ENCODE results near the gene SDC4. TPM values are rescaled to one million over a fixed set of nuclear protein-coding genes. Genes with fewer than 3 reads are reported as not detected.

SDC4 gene
- polyA plus RNA-seq, 1 of the 3 experiments (the other 2 are of a cell fraction) = 131 TPM

GRCh38 chr20:45307076-45307640 lies 41.1 kb downstream of the SDC4 start:
- no peak for TF ChIP-seq TEAD4 (IDR thresholded peaks at IDR 0.05; ENCODE audit: borderline replicate concordance, insufficient read depth)
- no peak for TF ChIP-seq MEF2A (IDR thresholded peaks at IDR 0.05; ENCODE audit: borderline replicate concordance, low read depth)
- no peak for TF ChIP-seq FOXM1 (IDR thresholded peaks at IDR 0.05; ENCODE audit: low read depth)
- no peak for TF ChIP-seq IRF3 (IDR thresholded peaks at IDR 0.05; ENCODE audit: low read depth, low read length)
- TF ChIP-seq USF2 (IDR thresholded peaks at IDR 0.05; ENCODE audit: borderline replicate concordance, low read depth, low read length) = no peak
- TF ChIP-seq RXRA (IDR thresholded peaks at IDR 0.05; ENCODE audit: borderline replicate concordance, low read depth) = no peak
- TF ChIP-seq GABPA (IDR thresholded peaks at IDR 0.05; ENCODE audit: low read depth) = no peak
- no peak for TF ChIP-seq SIN3A (IDR thresholded peaks at IDR 0.05; ENCODE audit: borderline replicate concordance, low read depth, low read length)
- no peak for TF ChIP-seq CHD2 (IDR thresholded peaks at IDR 0.05; ENCODE audit: low read length, partially characterized antibody)
- no peak for TF ChIP-seq NFIC (IDR thresholded peaks at IDR 0.05; ENCODE audit: borderline replicate concordance)
- TF ChIP-seq FOSL2 (IDR thresholded peaks at IDR 0.05; ENCODE audit: borderline replicate concordance, low read depth) = no peak
- no peak for TF ChIP-seq JUND (IDR thresholded peaks at IDR 0.05)
- no peak for TF ChIP-seq EP300 (IDR thresholded peaks at IDR 0.05; ENCODE audit: borderline replicate concordance in 1 of 2, low read depth in 1 of 2, low read length in 1 of 2)
- Histone ChIP-seq H3K36me3 (replicated peaks in 1 of 2; ENCODE audit: control insufficient read depth in 1 of 2, insufficient read depth in 2 of 2, low read length in 1 of 2) (no peaks in the 10 kb centered on the region), H3F3A (replicated peaks; ENCODE audit: insufficient read depth) (no peaks in the 10 kb centered on the region), H3K79me2 (ENCODE audit: insufficient read depth) (no peaks in the 10 kb centered on the region), H3K27ac (ENCODE audit: low read depth in 2 of 2, low read length in 1 of 2) (no peak overlapping the region), H4K20me1 (ENCODE audit: insufficient read depth) (no peaks in the 10 kb centered on the region), H3K9ac (no peak overlapping the region), H3K9me3 (no peaks in the 10 kb centered on the region), H3K27me3 (ENCODE audit: insufficient read depth) (no peaks in the 10 kb centered on the region; the same call in 1 of the 2 replicates), H3K4me1 (ENCODE audit: control insufficient read depth in 1 of 2, insufficient read depth in 2 of 2, low read depth in 1 of 2, low read length in 1 of 2) (peaks cover 0 to 2% of the 10 kb centered on the region in 2 experiments; a peak in 2 of 4 replicates), H3K4me2 (no peak overlapping the region), H3K4me3 (ENCODE audit: low read depth in 2 of 2, low read length in 1 of 2) (no peak overlapping the region), H2AFZ (ENCODE audit: low read depth) (no peak overlapping the region), H3K9me2 (no peaks in the 10 kb centered on the region)
- ChIA-PET POLR2A (no interaction called here), CTCF (interaction anchor here (0.7 to 8.1 kb wide), 9 partner anchors 9 to 464 kb away, joined by 3 to 100 read pairs (median 4); no protein-coding TSS in a partner anchor)
- 61% methylated on average over 14 of the region's 16 CpGs for WGBS (ENCODE audit: low lambda C conversion rate)
- no peak for DNase-seq

- POLR2A ChIA-PET = no interaction called here
- Histone ChIP-seq H4K20me1 (ENCODE audit: insufficient read depth) (no peaks in the 10 kb centered on the region), H3K9me2 (no peaks in the 10 kb centered on the region), H3K79me2 (ENCODE audit: insufficient read depth) (no peaks in the 10 kb centered on the region), H3K4me2 (no peak within 1 kb of the TSS), H3K27me3 (ENCODE audit: insufficient read depth) (no peaks in the 10 kb centered on the region; the same call in 1 of the 2 replicates), H3K4me3 (ENCODE audit: low read depth in 2 of 2, low read length in 1 of 2) (peak within 1 kb of the TSS in 1 of 2 experiments; percentile 44; a peak in 1 of 4 replicates), H3K9ac (no peak within 1 kb of the TSS), H3F3A (replicated peaks; ENCODE audit: insufficient read depth) (no peaks in the 10 kb centered on the region), H3K9me3 (no peaks in the 10 kb centered on the region), H3K27ac (ENCODE audit: low read depth in 2 of 2, low read length in 1 of 2) (no peak within 1 kb of the TSS), H3K36me3 (replicated peaks in 1 of 2; ENCODE audit: control insufficient read depth in 1 of 2, insufficient read depth in 2 of 2, low read length in 1 of 2) (no peaks in the 10 kb centered on the region), H3K4me1 (ENCODE audit: control insufficient read depth in 1 of 2, insufficient read depth in 2 of 2, low read depth in 1 of 2, low read length in 1 of 2) (peaks cover 0 to 2% of the 10 kb centered on the region in 2 experiments; a peak in 2 of 4 replicates), H2AFZ (ENCODE audit: low read depth) (no peak within 1 kb of the TSS)
- CTCF ChIA-PET = interaction anchor here (0.9 to 8.1 kb wide), 6 partner anchors 9 to 464 kb away, joined by 3 to 100 read pairs (median 5); no protein-coding TSS in a partner anchor
- WGBS (ENCODE audit: low lambda C conversion rate) = 33% methylated on average over 12 of the region's 41 CpGs
- TF ChIP-seq SMC3 (IDR thresholded peaks at IDR 0.05; ENCODE audit: low read depth, low read length) (peak; percentile 32; the same call in 1 of the 2 replicates), CHD2 (IDR thresholded peaks at IDR 0.05; ENCODE audit: low read length, partially characterized antibody) (no peak), CTCF (IDR thresholded peaks at IDR 0.05) (peak; percentile 80), ELF1 (IDR thresholded peaks at IDR 0.05) (no peak), SIN3A (IDR thresholded peaks at IDR 0.05; ENCODE audit: borderline replicate concordance, low read depth, low read length) (no peak), TCF12 (IDR thresholded peaks at IDR 0.05) (no peak), GATA2 (CRISPR knock-in tag; IDR thresholded peaks at IDR 0.05) (no peak), TAF1 (IDR thresholded peaks at IDR 0.05; ENCODE audit: borderline replicate concordance, low read depth, low read length) (no peak), FOSL2 (IDR thresholded peaks at IDR 0.05; ENCODE audit: borderline replicate concordance, low read depth) (no peak), MXI1 (IDR thresholded peaks at IDR 0.05; ENCODE audit: low read depth, low read length) (no peak), POLR2AphosphoS5 (IDR thresholded peaks at IDR 0.05; ENCODE audit: low read depth, low read length) (no peak), RCOR1 (IDR thresholded peaks at IDR 0.05; ENCODE audit: low read length) (no peak)
- peak; percentile 90 for DNase-seq
These were observed 41.7 kb downstream of the SDC4 start, which contains the start of gene RBPJL for GRCh38 chr20:45306431-45306982. TSS of gene RBPJL (plus strand) at chr20:45306840. CDS start at chr20:45306923, 83 bp downstream.
